HG03025 (cell line): ENCODE results near the gene CFAP410.
"Not testable (repeated sequence)": the region's sequence is repeated elsewhere in the genome, so short reads cannot be mapped to it uniquely, and the experiment has no call there.

Experiments used
- ATAC-seq: cut with Tn5 transposase; IDR thresholded peaks from one replicate; pipeline ENCODE4 v1.9.1; 2021; ENCODE audit warnings: mild to moderate bottlenecking, moderate library complexity; ENCODE audit not compliant: unreplicated experiment, low FRiP score

CFAP410 gene

GRCh38 chr21:44370027-44370735 lies 31.0 kb upstream of the CFAP410 start:
- no peak for ATAC-seq

GRCh38 chr21:44368711-44369446 lies 29.7 kb upstream of the CFAP410 start:
- ATAC-seq, result no peak

GRCh38 chr21:44366586-44367211 lies 27.5 kb upstream of the CFAP410 start:
- ATAC-seq, result no peak

- no peak for ATAC-seq
Observed at GRCh38 chr21:44365967-44366585, 26.9 kb upstream of the CFAP410 start.

GRCh38 chr21:44365251-44365966 lies 26.2 kb upstream of the CFAP410 start:
- no peak for ATAC-seq

GRCh38 chr21:44364151-44365053 lies 25.2 kb upstream of the CFAP410 start:
- no peak for ATAC-seq

- ATAC-seq, result no peak
Observed at GRCh38 chr21:44363278-44363677, 24.1 kb upstream of the CFAP410 start.

GRCh38 chr21:44361903-44362302 lies 22.7 kb upstream of the CFAP410 start:
- ATAC-seq, result not testable (repeated sequence)

- no peak for ATAC-seq
Observed at GRCh38 chr21:44360159-44360558, 21.0 kb upstream of the CFAP410 start.

GRCh38 chr21:44359396-44359795 lies 20.2 kb upstream of the CFAP410 start:
- no peak for ATAC-seq

GRCh38 chr21:44357064-44357837 lies 18.1 kb upstream of the CFAP410 start:
- ATAC-seq, result no peak

- ATAC-seq, result no peak
Observed at GRCh38 chr21:44356636-44357035, 17.4 kb upstream of the CFAP410 start.

GRCh38 chr21:44356160-44356559 lies 17.0 kb upstream of the CFAP410 start:
- no peak for ATAC-seq

GRCh38 chr21:44354775-44355771 lies 15.9 kb upstream of the CFAP410 start:
- no peak for ATAC-seq

GRCh38 chr21:44354001-44354405 lies 14.8 kb upstream of the CFAP410 start:
- no peak for ATAC-seq

GRCh38 chr21:44353191-44353970 lies 14.2 kb upstream of the CFAP410 start, which contains the start of gene TRPM2:
Gene TRPM2 (plus strand): TSS chr21:44353621. CDS start chr21:44353701, 80 bp downstream.
- ATAC-seq, result no peak
